Measurements from ENCODE around the gene SAFB. TPM values are rescaled to one million over a fixed set of nuclear protein-coding genes. Genes with fewer than 3 reads are reported as not detected.

SAFB gene
- total and polyA plus RNA-seq, 2 of the 13 experiments (the other 11 are each of a cell fraction or from before 2014, with no cell fraction given): 21.0 to 28.4 TPM

DNA sequence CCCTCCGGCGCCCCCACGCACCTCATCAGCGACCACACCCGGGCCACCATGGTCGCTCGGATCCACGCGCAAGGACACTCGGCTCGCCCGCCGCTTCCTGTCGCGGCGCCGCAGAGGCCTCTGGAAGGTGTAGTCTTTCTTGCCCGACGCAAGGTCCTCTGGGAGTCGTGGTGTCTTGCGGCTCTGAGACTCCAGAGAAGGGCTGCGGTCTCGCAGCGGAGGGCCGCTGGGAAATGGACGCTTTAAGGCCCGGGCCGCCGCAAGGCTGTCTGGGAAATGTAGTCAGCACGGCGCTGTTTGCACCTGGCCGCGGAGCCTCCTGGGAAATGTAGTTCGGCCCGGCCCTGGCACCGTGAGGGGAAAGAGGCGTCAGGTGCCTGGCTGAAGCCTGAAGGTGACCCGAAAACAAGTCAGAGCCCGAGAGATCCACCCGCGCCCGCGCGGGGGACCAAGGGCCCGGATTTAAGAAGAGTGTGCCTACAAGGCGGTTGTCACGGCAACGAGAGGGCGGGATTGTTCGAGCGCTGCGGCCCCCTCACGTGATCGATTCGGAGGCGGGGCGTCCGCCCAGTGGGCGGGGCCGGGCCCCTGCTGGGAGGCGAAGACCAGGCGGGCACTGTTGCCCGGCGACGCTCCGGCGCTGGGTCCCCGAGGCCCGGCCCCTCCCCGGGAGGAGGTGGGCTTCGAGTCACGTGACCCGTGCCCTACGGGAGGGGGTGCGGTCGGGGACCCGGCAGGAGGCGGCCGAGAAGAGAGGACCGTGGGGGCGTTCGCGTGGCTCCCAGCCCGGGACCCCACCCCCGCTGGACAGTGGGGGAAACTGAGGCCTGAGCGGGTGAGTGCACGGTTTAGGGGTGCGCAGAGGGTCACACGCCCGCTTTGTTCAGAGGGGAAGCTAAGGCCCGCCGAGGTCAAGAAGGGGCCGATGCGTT, 57.8 kb downstream of the SAFB start, which contains the start of the genes HSD11B1L and MICOS13 (continued):
- TF ChIP-seq, protein P1, sequence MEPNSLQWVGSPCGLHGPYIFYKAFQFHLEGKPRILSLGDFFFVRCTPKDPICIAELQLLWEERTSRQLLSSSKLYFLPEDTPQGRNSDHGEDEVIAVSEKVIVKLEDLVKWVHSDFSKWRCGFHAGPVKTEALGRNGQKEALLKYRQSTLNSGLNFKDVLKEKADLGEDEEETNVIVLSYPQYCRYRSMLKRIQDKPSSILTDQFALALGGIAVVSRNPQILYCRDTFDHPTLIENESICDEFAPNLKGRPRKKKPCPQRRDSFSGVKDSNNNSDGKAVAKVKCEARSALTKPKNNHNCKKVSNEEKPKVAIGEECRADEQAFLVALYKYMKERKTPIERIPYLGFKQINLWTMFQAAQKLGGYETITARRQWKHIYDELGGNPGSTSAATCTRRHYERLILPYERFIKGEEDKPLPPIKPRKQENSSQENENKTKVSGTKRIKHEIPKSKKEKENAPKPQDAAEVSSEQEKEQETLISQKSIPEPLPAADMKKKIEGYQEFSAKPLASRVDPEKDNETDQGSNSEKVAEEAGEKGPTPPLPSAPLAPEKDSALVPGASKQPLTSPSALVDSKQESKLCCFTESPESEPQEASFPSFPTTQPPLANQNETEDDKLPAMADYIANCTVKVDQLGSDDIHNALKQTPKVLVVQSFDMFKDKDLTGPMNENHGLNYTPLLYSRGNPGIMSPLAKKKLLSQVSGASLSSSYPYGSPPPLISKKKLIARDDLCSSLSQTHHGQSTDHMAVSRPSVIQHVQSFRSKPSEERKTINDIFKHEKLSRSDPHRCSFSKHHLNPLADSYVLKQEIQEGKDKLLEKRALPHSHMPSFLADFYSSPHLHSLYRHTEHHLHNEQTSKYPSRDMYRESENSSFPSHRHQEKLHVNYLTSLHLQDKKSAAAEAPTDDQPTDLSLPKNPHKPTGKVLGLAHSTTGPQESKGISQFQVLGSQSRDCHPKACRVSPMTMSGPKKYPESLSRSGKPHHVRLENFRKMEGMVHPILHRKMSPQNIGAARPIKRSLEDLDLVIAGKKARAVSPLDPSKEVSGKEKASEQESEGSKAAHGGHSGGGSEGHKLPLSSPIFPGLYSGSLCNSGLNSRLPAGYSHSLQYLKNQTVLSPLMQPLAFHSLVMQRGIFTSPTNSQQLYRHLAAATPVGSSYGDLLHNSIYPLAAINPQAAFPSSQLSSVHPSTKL (CRISPR knock-in tag; IDR thresholded peaks at IDR 0.05): no peak; the same call in 1 of the 2 replicates
- TF ChIP-seq ZNF644 (CRISPR knock-in tag; IDR thresholded peaks at IDR 0.05; ENCODE audit: low read depth): no peak
- no peak for TF ChIP-seq ZNF746 (CRISPR knock-in tag; IDR thresholded peaks at IDR 0.05)
- TF ChIP-seq SYNCRIP (IDR thresholded peaks at IDR 0.05; ENCODE audit: insufficient read depth, low read depth, low read length): no peak
- TF ChIP-seq, protein P2, sequence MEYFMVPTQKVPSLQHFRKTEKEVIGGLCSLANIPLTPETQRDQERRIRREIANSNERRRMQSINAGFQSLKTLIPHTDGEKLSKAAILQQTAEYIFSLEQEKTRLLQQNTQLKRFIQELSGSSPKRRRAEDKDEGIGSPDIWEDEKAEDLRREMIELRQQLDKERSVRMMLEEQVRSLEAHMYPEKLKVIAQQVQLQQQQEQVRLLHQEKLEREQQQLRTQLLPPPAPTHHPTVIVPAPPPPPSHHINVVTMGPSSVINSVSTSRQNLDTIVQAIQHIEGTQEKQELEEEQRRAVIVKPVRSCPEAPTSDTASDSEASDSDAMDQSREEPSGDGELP (IDR thresholded peaks at IDR 0.05; ENCODE audit: borderline replicate concordance, low read depth): peak; percentile 48; the same call in 1 of the 2 replicates
- peak; percentile 39 for TF ChIP-seq HNF4A (CRISPR knock-in tag; IDR thresholded peaks at IDR 0.05)
- peak; percentile 37; the same call in 1 of the 2 replicates for TF ChIP-seq NFYC (CRISPR knock-in tag; IDR thresholded peaks at IDR 0.05)
- TF ChIP-seq, protein P3, sequence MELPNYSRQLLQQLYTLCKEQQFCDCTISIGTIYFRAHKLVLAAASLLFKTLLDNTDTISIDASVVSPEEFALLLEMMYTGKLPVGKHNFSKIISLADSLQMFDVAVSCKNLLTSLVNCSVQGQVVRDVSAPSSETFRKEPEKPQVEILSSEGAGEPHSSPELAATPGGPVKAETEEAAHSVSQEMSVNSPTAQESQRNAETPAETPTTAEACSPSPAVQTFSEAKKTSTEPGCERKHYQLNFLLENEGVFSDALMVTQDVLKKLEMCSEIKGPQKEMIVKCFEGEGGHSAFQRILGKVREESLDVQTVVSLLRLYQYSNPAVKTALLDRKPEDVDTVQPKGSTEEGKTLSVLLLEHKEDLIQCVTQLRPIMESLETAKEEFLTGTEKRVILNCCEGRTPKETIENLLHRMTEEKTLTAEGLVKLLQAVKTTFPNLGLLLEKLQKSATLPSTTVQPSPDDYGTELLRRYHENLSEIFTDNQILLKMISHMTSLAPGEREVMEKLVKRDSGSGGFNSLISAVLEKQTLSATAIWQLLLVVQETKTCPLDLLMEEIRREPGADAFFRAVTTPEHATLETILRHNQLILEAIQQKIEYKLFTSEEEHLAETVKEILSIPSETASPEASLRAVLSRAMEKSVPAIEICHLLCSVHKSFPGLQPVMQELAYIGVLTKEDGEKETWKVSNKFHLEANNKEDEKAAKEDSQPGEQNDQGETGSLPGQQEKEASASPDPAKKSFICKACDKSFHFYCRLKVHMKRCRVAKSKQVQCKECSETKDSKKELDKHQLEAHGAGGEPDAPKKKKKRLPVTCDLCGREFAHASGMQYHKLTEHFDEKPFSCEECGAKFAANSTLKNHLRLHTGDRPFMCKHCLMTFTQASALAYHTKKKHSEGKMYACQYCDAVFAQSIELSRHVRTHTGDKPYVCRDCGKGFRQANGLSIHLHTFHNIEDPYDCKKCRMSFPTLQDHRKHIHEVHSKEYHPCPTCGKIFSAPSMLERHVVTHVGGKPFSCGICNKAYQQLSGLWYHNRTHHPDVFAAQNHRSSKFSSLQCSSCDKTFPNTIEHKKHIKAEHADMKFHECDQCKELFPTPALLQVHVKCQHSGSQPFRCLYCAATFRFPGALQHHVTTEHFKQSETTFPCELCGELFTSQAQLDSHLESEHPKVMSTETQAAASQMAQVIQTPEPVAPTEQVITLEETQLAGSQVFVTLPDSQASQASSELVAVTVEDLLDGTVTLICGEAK (IDR thresholded peaks at IDR 0.05): no peak
- TF ChIP-seq, protein P3 (CRISPR knock-in tag; IDR thresholded peaks at IDR 0.05): peak; percentile 66
- peak; percentile 77; the same call in 1 of the 2 replicates for TF ChIP-seq ZSCAN12 (CRISPR knock-in tag; IDR thresholded peaks at IDR 0.05)
- TF ChIP-seq CHD2 (IDR thresholded peaks at IDR 0.05; ENCODE audit: low read depth, low read length): no peak
- TF ChIP-seq TBX2 (CRISPR knock-in tag; IDR thresholded peaks at IDR 0.05; ENCODE audit: borderline replicate concordance): peak; percentile 65; the same call in 1 of the 2 replicates
- peak; percentile 57 to 79 for TF ChIP-seq POLR2A (IDR thresholded peaks at IDR 0.05; ENCODE audit: insufficient read depth in 1 of 2, low read depth in 2 of 2, low read length in 2 of 2)
- TF ChIP-seq PPARG (CRISPR knock-in tag; conservative IDR thresholded peaks at IDR 0.05): no peak
- TF ChIP-seq ZNF282 (IDR thresholded peaks at IDR 0.05; ENCODE audit: partially characterized antibody): no peak
